Stimulated activated naive CD8-positive, alpha-beta T cell treated with anti-CD3 and anti-CD28 coated beads, Interleukin-15, Interleukin-2, amounts not matched to agents 100 ng/mL and 50 ng/mL, for 24 hours (primary cell): ENCODE data around the gene MLEC.

ENCODE experiments used
- H3K27ac Mint-ChIP-seq: one replicate; pipeline ENCODE4 v1.8.0; 2021; ENCODE audit warnings: mild to moderate bottlenecking, mixed read lengths
- H3K27me3 Mint-ChIP-seq: one replicate; pipeline ENCODE4 v1.8.0; 2021; ENCODE audit warnings: mixed read lengths
- H3K36me3 Mint-ChIP-seq: one replicate; pipeline ENCODE4 v1.8.0; 2021; ENCODE audit warnings: low read depth, mixed read lengths
- H3K4me1 Mint-ChIP-seq: one replicate; pipeline ENCODE4 v1.8.0; 2021; ENCODE audit warnings: low read depth, mixed read lengths
- H3K4me3 Mint-ChIP-seq: one replicate; pipeline ENCODE4 v1.8.0; 2021; ENCODE audit warnings: mild to moderate bottlenecking, mixed read lengths
- H3K9me3 Mint-ChIP-seq: one replicate; pipeline ENCODE4 v1.8.0; 2021; ENCODE audit warnings: mixed read lengths

MLEC gene

GRCh38 chr12:120697344-120697743, 10.4 kb downstream of the MLEC start:
- H3K9me3 Mint-ChIP-seq, result no peaks in the 10 kb centered on the region

GRCh38 chr12:120698665-120699064, 11.7 kb downstream of the MLEC start:
- no peak overlapping the region for H3K27ac Mint-ChIP-seq
- H3K27me3 Mint-ChIP-seq, result no peaks in the 10 kb centered on the region
- no peaks in the 10 kb centered on the region for H3K4me1 Mint-ChIP-seq
- H3K4me3 Mint-ChIP-seq, result no peak overlapping the region
- H3K36me3 Mint-ChIP-seq, result peaks cover 78% of the 10 kb centered on the region
- no peaks in the 10 kb centered on the region for H3K9me3 Mint-ChIP-seq

More at GRCh38 chr12:120697344-120697743, 10.4 kb downstream of the MLEC start:
- Mint-ChIP-seq H3K27me3 (no peaks in the 10 kb centered on the region), H3K27ac (no peak overlapping the region), H3K36me3 (peaks cover 77% of the 10 kb centered on the region), H3K4me3 (no peak overlapping the region), H3K4me1 (peaks cover 3% of the 10 kb centered on the region)

- Mint-ChIP-seq H3K4me1 (no peaks in the 10 kb centered on the region), H3K9me3 (no peaks in the 10 kb centered on the region), H3K27ac (no peak overlapping the region), H3K27me3 (no peaks in the 10 kb centered on the region), H3K4me3 (no peak overlapping the region), H3K36me3 (peaks cover 69% of the 10 kb centered on the region)
Observed at GRCh38 chr12:120699553-120699952, 12.6 kb downstream of the MLEC start.

- H3K4me1 Mint-ChIP-seq, result no peaks in the 10 kb centered on the region
- H3K27ac Mint-ChIP-seq, result no peak overlapping the region
- H3K4me3 Mint-ChIP-seq, result no peak overlapping the region
- no peaks in the 10 kb centered on the region for H3K27me3 Mint-ChIP-seq
- peaks cover 61% of the 10 kb centered on the region for H3K36me3 Mint-ChIP-seq
- H3K9me3 Mint-ChIP-seq, result no peaks in the 10 kb centered on the region
Observed at GRCh38 chr12:120700886-120701285, 13.9 kb downstream of the MLEC start.

- H3K4me1 Mint-ChIP-seq, result no peaks in the 10 kb centered on the region
- no peak overlapping the region for H3K27ac Mint-ChIP-seq
- no peak overlapping the region for H3K4me3 Mint-ChIP-seq
- no peaks in the 10 kb centered on the region for H3K9me3 Mint-ChIP-seq
- peaks cover 44% of the 10 kb centered on the region for H3K36me3 Mint-ChIP-seq
- no peaks in the 10 kb centered on the region for H3K27me3 Mint-ChIP-seq
Observed at GRCh38 chr12:120702637-120703036, 15.7 kb downstream of the MLEC start.

GRCh38 chr12:120703311-120703942, 16.5 kb downstream of the MLEC start:
- Mint-ChIP-seq H3K27me3 (no peaks in the 10 kb centered on the region), H3K27ac (no peak overlapping the region), H3K4me3 (no peak overlapping the region), H3K9me3 (no peaks in the 10 kb centered on the region), H3K4me1 (no peaks in the 10 kb centered on the region), H3K36me3 (peaks cover 43% of the 10 kb centered on the region)

GRCh38 chr12:120705618-120706017, 18.7 kb downstream of the MLEC start:
- H3K4me3 Mint-ChIP-seq, result no peak overlapping the region
- no peak overlapping the region for H3K27ac Mint-ChIP-seq
- no peaks in the 10 kb centered on the region for H3K9me3 Mint-ChIP-seq
- H3K4me1 Mint-ChIP-seq, result peaks cover 5% of the 10 kb centered on the region
- no peaks in the 10 kb centered on the region for H3K27me3 Mint-ChIP-seq
- peaks cover 24% of the 10 kb centered on the region for H3K36me3 Mint-ChIP-seq

GRCh38 chr12:120706029-120706428, 19.1 kb downstream of the MLEC start:
- no peaks in the 10 kb centered on the region for H3K9me3 Mint-ChIP-seq
- H3K4me3 Mint-ChIP-seq, result no peak overlapping the region
- no peak overlapping the region for H3K27ac Mint-ChIP-seq
- peaks cover 5% of the 10 kb centered on the region for H3K4me1 Mint-ChIP-seq
- peaks cover 20% of the 10 kb centered on the region for H3K36me3 Mint-ChIP-seq
- H3K27me3 Mint-ChIP-seq, result no peaks in the 10 kb centered on the region

- Mint-ChIP-seq H3K27ac (no peak overlapping the region), H3K27me3 (no peaks in the 10 kb centered on the region), H3K36me3 (peaks cover 8% of the 10 kb centered on the region), H3K9me3 (no peaks in the 10 kb centered on the region), H3K4me1 (peaks cover 26% of the 10 kb centered on the region), H3K4me3 (no peak overlapping the region)
Observed at GRCh38 chr12:120708651-120709050, 21.7 kb downstream of the MLEC start.

- peaks cover 19% of the 10 kb centered on the region for H3K36me3 Mint-ChIP-seq
Observed at GRCh38 chr12:120710031-120710804, 23.3 kb downstream of the MLEC start, which contains the start of gene UNC119B. Gene UNC119B, plus strand, starts transcription at chr12:120710458. Its CDS starts 17 bp downstream, at chr12:120710475.

GRCh38 chr12:120710805-120711296, 23.9 kb downstream of the MLEC start:
- H3K27me3 Mint-ChIP-seq, result no peaks in the 10 kb centered on the region
- no peaks in the 10 kb centered on the region for H3K9me3 Mint-ChIP-seq
- peak overlapping the region; percentile 82 for H3K27ac Mint-ChIP-seq
- H3K36me3 Mint-ChIP-seq, result peaks cover 23% of the 10 kb centered on the region
- H3K4me1 Mint-ChIP-seq, result peaks cover 31% of the 10 kb centered on the region
- peak overlapping the region; percentile 91 for H3K4me3 Mint-ChIP-seq

More at GRCh38 chr12:120710031-120710804, 23.3 kb downstream of the MLEC start, which contains the start of gene UNC119B:
- Mint-ChIP-seq H3K27ac (peak within 1 kb of the TSS; percentile 82), H3K4me3 (peak within 1 kb of the TSS; percentile 91), H3K27me3 (no peaks in the 10 kb centered on the region), H3K4me1 (peaks cover 31% of the 10 kb centered on the region), H3K9me3 (no peaks in the 10 kb centered on the region)

- Mint-ChIP-seq H3K27ac (peak overlapping the region; percentile 82), H3K4me1 (peaks cover 33% of the 10 kb centered on the region), H3K9me3 (no peaks in the 10 kb centered on the region), H3K36me3 (peaks cover 28% of the 10 kb centered on the region), H3K4me3 (peak overlapping the region; percentile 91), H3K27me3 (no peaks in the 10 kb centered on the region)
Observed at GRCh38 chr12:120711411-120711810, 24.5 kb downstream of the MLEC start.

GRCh38 chr12:120712610-120713009, 25.7 kb downstream of the MLEC start:
- no peaks in the 10 kb centered on the region for H3K9me3 Mint-ChIP-seq
- H3K27ac Mint-ChIP-seq, result no peak overlapping the region
- no peaks in the 10 kb centered on the region for H3K27me3 Mint-ChIP-seq
- peaks cover 33% of the 10 kb centered on the region for H3K4me1 Mint-ChIP-seq
- H3K4me3 Mint-ChIP-seq, result no peak overlapping the region
- H3K36me3 Mint-ChIP-seq, result peaks cover 33% of the 10 kb centered on the region

- peak overlapping the region; percentile 42 for H3K4me3 Mint-ChIP-seq
- peaks cover 42% of the 10 kb centered on the region for H3K36me3 Mint-ChIP-seq
- H3K27ac Mint-ChIP-seq, result no peak overlapping the region
- peaks cover 43% of the 10 kb centered on the region for H3K4me1 Mint-ChIP-seq
- no peaks in the 10 kb centered on the region for H3K9me3 Mint-ChIP-seq
- no peaks in the 10 kb centered on the region for H3K27me3 Mint-ChIP-seq
Observed at GRCh38 chr12:120713861-120714482, 27.0 kb downstream of the MLEC start.

GRCh38 chr12:120718055-120718454, 31.1 kb downstream of the MLEC start:
- Mint-ChIP-seq H3K27me3 (no peaks in the 10 kb centered on the region), H3K9me3 (no peaks in the 10 kb centered on the region), H3K27ac (no peak overlapping the region), H3K4me1 (peaks cover 23% of the 10 kb centered on the region), H3K4me3 (no peak overlapping the region), H3K36me3 (peaks cover 75% of the 10 kb centered on the region)
